ENCODE data around the gene PROSER2. TPM values are rescaled to one million over a fixed set of nuclear protein-coding genes. Genes with fewer than 3 reads are reported as not detected.
A peak's percentile ranks its signal among the peaks of the same experiment; 100 is the strongest.

The PROSER2 gene
- total and polyA plus RNA-seq, 2 of the 13 experiments (the other 11 are each of a cell fraction or from before 2014, with no cell fraction given): 6.9 to 7.7 TPM

- TF ChIP-seq GZF1 (CRISPR knock-in tag; IDR thresholded peaks at IDR 0.05) (no peak), NPAS2 (CRISPR knock-in tag; IDR thresholded peaks at IDR 0.05; ENCODE audit: borderline replicate concordance) (no peak), ZNF749 (CRISPR knock-in tag; IDR thresholded peaks at IDR 0.05; ENCODE audit: borderline replicate concordance) (peak; percentile 75; the same call in 1 of the 2 replicates), HNF1B (CRISPR knock-in tag; IDR thresholded peaks at IDR 0.05) (no peak), KLF15 (CRISPR knock-in tag; IDR thresholded peaks at IDR 0.05; ENCODE audit: borderline replicate concordance) (no peak), ZNF430 (CRISPR knock-in tag; IDR thresholded peaks at IDR 0.05) (no peak), ZSCAN5A (CRISPR knock-in tag; IDR thresholded peaks at IDR 0.05; ENCODE audit: borderline replicate concordance) (no peak), ZNF687 (CRISPR knock-in tag; IDR thresholded peaks at IDR 0.05) (peak; percentile 70), PITX1 (CRISPR knock-in tag; IDR thresholded peaks at IDR 0.05) (no peak), CHCHD3 (CRISPR knock-in tag; IDR thresholded peaks at IDR 0.05) (no peak), ZNF7 (CRISPR knock-in tag; IDR thresholded peaks at IDR 0.05) (no peak), GATAD2A (CRISPR knock-in tag; IDR thresholded peaks at IDR 0.05) (no peak; the same call in 1 of the 2 replicates), ZNF768 (CRISPR knock-in tag; IDR thresholded peaks at IDR 0.05) (peak; percentile 14; the same call in 1 of the 2 replicates), NBN (conservative IDR thresholded peaks at IDR 0.05) (no peak), ZNF10 (CRISPR knock-in tag; IDR thresholded peaks at IDR 0.05; ENCODE audit: borderline replicate concordance, low read depth) (no peak), RFX3 (CRISPR knock-in tag; IDR thresholded peaks at IDR 0.05) (no peak), FOSL2 (CRISPR knock-in tag; IDR thresholded peaks at IDR 0.05) (no peak), PAXIP1 (CRISPR knock-in tag; conservative IDR thresholded peaks at IDR 0.05) (no peak; the same call in 1 of the 2 replicates), PRMT3 (CRISPR knock-in tag; IDR thresholded peaks at IDR 0.05; ENCODE audit: borderline replicate concordance, low read depth) (no peak)
Observed at GRCh38 chr10:11823122-11823988, at the start of gene PROSER2 (continued).

Measured in HepG2 (cell line).